Cardiac muscle cell (in vitro differentiated cells and primary cell): Measurements from ENCODE around the gene MRGPRG. TPM values are rescaled to one million over a fixed set of nuclear protein-coding genes. Genes with fewer than 3 reads are reported as not detected.

ENCODE experiments used
- DNase-seq, 2 donors: peaks; one replicate each; pipeline versions ENCODE4 v3.0.0 to v3.0.0-alpha.2; 2010 to 2017; ENCODE audit warnings: low read depth in 1 of 2, low spot score in 1 of 2
- H3K27ac ChIP-seq: fragments of 200-600 bp; sonication (generic); 2 replicates; pipeline ENCODE4 v1.5.1; 2016
- H3K27me3 ChIP-seq: fragments of 200-600 bp; sonication (generic); 2 replicates; pipeline ENCODE4 v1.6.0; 2016; ENCODE audit warnings: control low read depth
- H3K36me3 ChIP-seq: fragments of 200-600 bp; sonication (generic); 2 replicates; pipeline ENCODE4 v1.5.1; 2016; ENCODE audit warnings: control low read depth
- H3K4me1 ChIP-seq: fragments of 200-600 bp; sonication (generic); 2 replicates; pipeline ENCODE4 v1.8.1; 2017; ENCODE audit warnings: low read depth, mild to moderate bottlenecking, mixed run types
- H3K4me3 ChIP-seq: fragments of 200-600 bp; sonication (generic); 2 replicates; pipeline ENCODE4 v1.5.1; 2016; ENCODE audit warnings: mild to moderate bottlenecking
- H3K9me3 ChIP-seq: fragments of 200-600 bp; sonication (generic); 2 replicates; pipeline ENCODE4 v1.5.1; 2017; ENCODE audit warnings: low read depth, mild to moderate bottlenecking, control low read depth
- polyA plus RNA-seq: library from polyadenylated mRNA; unstranded; fragments of >200 nt; fragmentation: Nextera tagmentation; extraction: Ambion mirVana; gene quantifications from 2 replicates; pipeline ENCODE4 v1.2.1, GENCODE V29; 2016
- total RNA-seq: library from RNA; depleted of rRNA; stranded (reverse); fragments of >200 nt; gene quantifications from 2 replicates; pipeline ENCODE4 v1.2.3, GENCODE V29; 2016
- TF ChIP-seq, protein P1 (sequence below): IDR thresholded peaks from 2 replicates; pipeline ENCODE4 v1.5.1; 2012; ENCODE audit warnings: low read depth, mild to moderate bottlenecking, low read length

MRGPRG gene
- total and polyA plus RNA-seq, 2 experiments from 2014 or later, result not detected

DNA sequence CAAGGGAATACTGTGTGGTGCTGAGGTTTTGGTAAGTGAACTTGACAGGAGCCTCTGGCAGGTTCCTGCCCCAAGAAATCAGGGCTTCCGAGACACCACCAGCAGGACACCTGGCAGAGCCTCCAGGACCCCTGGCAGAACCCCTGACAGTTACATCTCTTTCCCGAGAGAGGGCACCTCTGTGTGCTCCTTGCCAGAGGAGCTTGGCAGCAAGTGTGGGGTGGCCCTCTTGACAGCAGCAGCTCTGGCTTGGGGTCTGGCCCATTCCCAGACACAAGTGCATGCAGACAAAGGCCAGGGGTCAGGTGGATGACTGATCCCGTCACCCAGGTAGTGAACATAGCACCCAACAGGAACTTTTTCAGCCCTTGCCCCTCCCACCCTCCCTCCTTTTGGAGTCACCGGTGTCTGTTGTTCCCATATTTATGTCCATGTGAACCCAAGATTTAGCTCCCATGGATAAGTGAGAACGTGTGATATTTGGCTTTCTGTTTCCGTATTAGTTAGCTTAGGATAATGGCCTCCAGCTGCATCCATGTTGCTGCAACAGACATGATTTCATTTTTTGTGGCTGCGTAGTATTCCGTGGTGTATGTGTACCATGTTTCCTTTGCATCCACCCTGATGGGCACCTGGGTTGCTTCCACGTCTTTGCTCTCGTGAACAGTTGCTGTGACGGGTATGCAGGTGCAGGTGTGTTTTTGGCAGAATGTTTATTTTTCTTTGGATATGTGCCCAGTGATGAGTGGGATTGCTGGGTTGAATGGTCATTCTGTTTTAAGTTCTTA, 32.3 kb downstream of the MRGPRG start:
- Histone ChIP-seq H3K36me3 (no peaks in the 10 kb centered on the region), H3K27me3 (no peaks in the 10 kb centered on the region), H3K4me1 (no peaks in the 10 kb centered on the region), H3K4me3 (no peak overlapping the region), H3K27ac (no peak overlapping the region), H3K9me3 (no peaks in the 10 kb centered on the region)
- TF ChIP-seq, protein P1, sequence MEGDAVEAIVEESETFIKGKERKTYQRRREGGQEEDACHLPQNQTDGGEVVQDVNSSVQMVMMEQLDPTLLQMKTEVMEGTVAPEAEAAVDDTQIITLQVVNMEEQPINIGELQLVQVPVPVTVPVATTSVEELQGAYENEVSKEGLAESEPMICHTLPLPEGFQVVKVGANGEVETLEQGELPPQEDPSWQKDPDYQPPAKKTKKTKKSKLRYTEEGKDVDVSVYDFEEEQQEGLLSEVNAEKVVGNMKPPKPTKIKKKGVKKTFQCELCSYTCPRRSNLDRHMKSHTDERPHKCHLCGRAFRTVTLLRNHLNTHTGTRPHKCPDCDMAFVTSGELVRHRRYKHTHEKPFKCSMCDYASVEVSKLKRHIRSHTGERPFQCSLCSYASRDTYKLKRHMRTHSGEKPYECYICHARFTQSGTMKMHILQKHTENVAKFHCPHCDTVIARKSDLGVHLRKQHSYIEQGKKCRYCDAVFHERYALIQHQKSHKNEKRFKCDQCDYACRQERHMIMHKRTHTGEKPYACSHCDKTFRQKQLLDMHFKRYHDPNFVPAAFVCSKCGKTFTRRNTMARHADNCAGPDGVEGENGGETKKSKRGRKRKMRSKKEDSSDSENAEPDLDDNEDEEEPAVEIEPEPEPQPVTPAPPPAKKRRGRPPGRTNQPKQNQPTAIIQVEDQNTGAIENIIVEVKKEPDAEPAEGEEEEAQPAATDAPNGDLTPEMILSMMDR, result no peak
- DNase-seq, result no peak

DNA sequence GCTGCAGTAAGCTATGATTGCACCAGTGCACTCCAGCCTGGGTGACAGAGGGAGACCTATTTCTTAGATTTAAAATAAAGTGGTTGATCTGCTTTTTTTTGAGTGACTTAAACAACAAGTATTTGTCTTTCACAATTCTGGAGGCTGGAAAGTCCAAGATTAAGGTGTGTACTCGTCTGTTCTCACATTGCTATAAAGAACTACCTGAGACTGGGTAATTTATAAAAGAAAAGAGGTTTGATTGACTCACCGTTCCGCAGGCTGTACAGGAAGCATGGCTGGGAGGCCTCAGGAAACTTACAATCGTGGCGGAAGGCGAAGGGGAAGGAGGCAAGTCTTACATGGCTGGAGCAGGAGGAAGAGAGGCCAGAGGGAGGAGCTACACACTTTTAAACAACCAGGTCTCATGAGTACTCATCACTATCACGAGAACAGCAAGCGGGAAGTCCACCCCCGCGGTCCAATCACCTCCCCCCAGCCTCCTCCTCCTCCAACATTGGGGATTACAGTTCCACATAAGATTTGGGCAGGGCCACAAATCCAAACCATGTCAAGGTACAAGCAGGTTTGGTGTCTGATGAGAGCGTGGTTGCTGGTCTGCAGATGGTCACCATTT, 33.8 kb downstream of the MRGPRG start:
- TF ChIP-seq, protein P1, result no peak
- no peak overlapping the region for H3K27ac ChIP-seq
- no peaks in the 10 kb centered on the region for H3K36me3 ChIP-seq
- DNase-seq, result no peak
- H3K27me3 ChIP-seq, result no peaks in the 10 kb centered on the region
- no peaks in the 10 kb centered on the region for H3K4me1 ChIP-seq
- no peak overlapping the region for H3K4me3 ChIP-seq
- H3K9me3 ChIP-seq, result no peaks in the 10 kb centered on the region

DNA sequence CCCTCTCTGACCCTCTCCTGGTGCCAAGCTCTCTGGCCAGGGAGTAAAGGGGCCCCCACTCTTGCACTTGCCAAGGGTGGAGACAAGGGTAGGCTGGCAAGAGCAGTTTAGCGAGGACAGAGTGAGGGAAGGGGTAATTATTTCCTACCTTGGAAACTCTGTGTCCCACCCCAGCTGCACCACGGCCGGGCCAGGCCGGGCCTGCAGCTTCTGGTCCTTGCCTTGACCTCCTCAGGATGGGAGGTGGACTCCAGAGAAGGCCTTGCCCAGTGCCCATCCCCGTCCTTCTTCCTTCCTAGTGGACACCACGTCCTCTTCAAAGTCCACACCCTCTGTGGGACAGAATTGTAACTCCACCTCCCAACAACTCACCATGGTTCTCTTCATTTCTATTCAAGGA, 35.1 kb downstream of the MRGPRG start:
- no peak for DNase-seq
- no peaks in the 10 kb centered on the region for H3K36me3 ChIP-seq
- H3K4me1 ChIP-seq, result no peaks in the 10 kb centered on the region
- H3K27ac ChIP-seq, result no peak overlapping the region
- H3K9me3 ChIP-seq, result no peaks in the 10 kb centered on the region
- TF ChIP-seq, protein P1, result no peak
- no peak overlapping the region for H3K4me3 ChIP-seq
- H3K27me3 ChIP-seq, result no peaks in the 10 kb centered on the region

DNA sequence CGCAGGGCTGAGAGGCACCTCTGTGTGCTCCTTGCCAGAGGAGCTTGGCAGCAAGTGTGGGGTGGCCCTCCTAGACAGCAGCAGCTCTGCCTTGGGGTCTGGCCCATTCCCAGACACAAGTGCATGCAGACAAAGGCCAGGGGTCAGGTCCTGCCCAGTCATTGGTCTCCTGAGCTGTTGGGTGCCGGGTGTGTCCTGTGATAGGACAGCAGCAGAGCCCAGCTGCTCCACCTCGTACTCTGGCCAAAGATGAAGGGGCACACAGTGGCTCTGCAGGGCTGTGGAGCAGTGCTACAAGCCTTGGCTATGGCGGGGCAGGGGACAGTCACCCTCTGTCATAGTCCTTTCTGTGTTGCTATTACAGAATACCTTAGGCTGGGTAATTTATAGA, 36.2 kb downstream of the MRGPRG start:
- no peaks in the 10 kb centered on the region for H3K9me3 ChIP-seq
- H3K4me3 ChIP-seq, result no peak overlapping the region
- no peak for DNase-seq
- H3K36me3 ChIP-seq, result no peaks in the 10 kb centered on the region
- TF ChIP-seq, protein P1, result no peak
- no peak overlapping the region for H3K27ac ChIP-seq
- H3K4me1 ChIP-seq, result no peaks in the 10 kb centered on the region
- no peaks in the 10 kb centered on the region for H3K27me3 ChIP-seq

DNA sequence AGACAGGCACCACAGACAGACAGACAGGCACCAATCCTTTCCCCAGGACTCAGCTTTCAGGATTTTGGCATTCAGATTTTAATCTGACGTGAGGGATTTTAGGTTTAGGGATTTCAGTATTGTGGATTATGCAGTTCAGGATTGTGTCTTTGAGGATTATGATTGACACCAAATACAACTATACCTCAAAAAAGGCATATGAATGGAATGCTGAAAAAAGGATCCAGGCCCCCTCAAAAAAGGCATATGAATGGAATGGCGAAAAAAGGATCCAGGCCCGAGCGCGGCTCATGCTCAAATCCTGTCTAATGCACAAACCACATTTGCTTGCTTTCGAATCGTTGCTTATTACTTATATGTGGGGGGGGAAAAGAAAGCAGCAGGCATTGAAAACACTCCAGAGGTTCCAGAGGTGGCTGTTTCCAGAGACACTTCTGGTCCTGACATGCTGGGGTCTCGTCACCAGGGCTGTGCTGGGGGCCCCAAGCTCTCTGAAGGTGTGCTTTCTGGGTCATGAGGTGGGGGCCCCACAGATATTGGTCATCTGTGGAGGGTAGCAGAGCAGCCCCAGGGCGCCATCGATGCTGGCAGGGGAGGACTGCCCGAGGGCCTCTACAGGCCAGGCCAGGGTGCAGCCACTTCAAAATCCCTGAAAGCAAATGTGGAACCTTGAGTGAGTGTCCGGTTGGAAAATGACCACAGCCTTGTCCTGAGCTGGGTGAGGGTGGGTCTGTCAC, 36.7 kb downstream of the MRGPRG start:
- Histone ChIP-seq H3K9me3 (no peaks in the 10 kb centered on the region), H3K4me1 (no peaks in the 10 kb centered on the region), H3K27ac (no peak overlapping the region), H3K4me3 (no peak overlapping the region), H3K36me3 (no peaks in the 10 kb centered on the region), H3K27me3 (no peaks in the 10 kb centered on the region)
- DNase-seq, result no peak
- TF ChIP-seq, protein P1, result no peak
